Adrenal gland (tissue), 12 donors: ENCODE data around the gene MTUS2. TPM values are rescaled to one million over a fixed set of nuclear protein-coding genes. Genes with fewer than 3 reads are reported as not detected.

Source experiments
- DNase-seq, 7 donors: peaks; one replicate each; pipeline ENCODE4 v3.0.0-alpha.2; 2019 to 2020
- H3K27ac ChIP-seq, 5 donors: fragments of 200-600 bp; sonication (generic) in 4 of 5; 1 replicate in 3 of 5; 2 replicates in 2 of 5; pipeline versions ENCODE4 v1.5.1 to v1.8.0; 2016 to 2020; ENCODE audit warnings: mild to moderate bottlenecking in 1 of 5
- H3K27me3 ChIP-seq: fragments of 200-600 bp; 2 replicates; pipeline ENCODE4 v1.8.0; 2021
- H3K36me3 ChIP-seq, 2 donors: fragments of 200-600 bp; replicated peaks in 1 of 2; 1 replicate in 1 of 2; 2 replicates in 1 of 2; pipeline versions ENCODE4 v1.5.1 to v1.8.0; 2018 to 2022
- H3K4me1 ChIP-seq, 2 donors: fragments of 200-600 bp; replicated peaks in 1 of 2; 1 replicate in 1 of 2; 2 replicates in 1 of 2; pipeline versions ENCODE4 v1.5.1 to v1.8.0; 2018 to 2021
- H3K4me3 ChIP-seq, 4 donors: fragments of 200-600 bp; sonication (generic) in 3 of 4; one replicate each; pipeline ENCODE4 v1.5.1; 2016 to 2018
- H3K9me3 ChIP-seq, 3 donors: fragments of 200-600 bp; sonication (generic) in 1 of 3; replicated peaks in 1 of 3; 1 replicate in 2 of 3; 2 replicates in 1 of 3; pipeline versions ENCODE4 v1.5.1 to v1.8.0; 2016 to 2021
- CTCF ChIP-seq, 6 experiments: fragments of 450-650 bp in 4 of 6; fragments of 200-600 bp in 2 of 6; sonication (generic) in 1 of 6; IDR thresholded peaks; 1 replicate in 5 of 6; 2 replicates in 1 of 6; pipeline versions ENCODE4 v1.5.1 to v1.8.0; 2016 to 2021; ENCODE audit warnings: antibody characterized with exemption in 6 of 6, mild to moderate bottlenecking in 2 of 6, moderate library complexity in 1 of 6
- POLR2A ChIP-seq, 2 donors: fragments of 450-650 bp; IDR thresholded peaks; one replicate each; pipeline ENCODE4 v1.6.1; 2017; ENCODE audit warnings: antibody characterized with exemption in 2 of 2, mild to moderate bottlenecking in 2 of 2, moderate library complexity in 1 of 2
- WGBS, 4 donors: extraction: QIAGEN DNeasy Blood & Tissue Kit in 2 of 4; methylation state at CpG; one replicate each; pipeline versions ENCODE4 v1.1.5 to v1.1.7; 2013 to 2017; 5-methylcytosine and 5-hydroxymethylcytosine counted together
- intact Hi-C, 2 donors: fragments of 100-400 bp; cut with DNase I; formaldehyde crosslinking; loops; one replicate each; pipeline versions ENCODE4 v1.14.1 to v1.15.0; 2022 to 2023
- polyA plus RNA-seq, 3 donors: library from polyadenylated mRNA; stranded (reverse); fragments of 200-250 nt in 2 of 3; fragments of 350-450 nt in 1 of 3; fragmentation: Illumina TruSeq in 1 of 3; extraction: RNeasy Lipid Tissue Mini Kit (QIAGEN cat#74804) in 1 of 3; gene quantifications; one replicate each; pipeline ENCODE4 v1.2.3, GENCODE V29; 2013 to 2014
- total RNA-seq, 9 donors: library from RNA; depleted of rRNA in 4 of 9; stranded (reverse); fragments of >200 nt in 4 of 9; fragments of 120-200 nt in 1 of 9; fragmentation: NEBNext Ultra II Directional in 1 of 9; extraction: Animal tissue kit (Norgen Biotek cat#: 25700) in 1 of 9; gene quantifications; one replicate each; pipeline versions ENCODE4 v1.1.0 to v1.2.4, GENCODE V29; 2013 to 2023
- donor health status: healthy with polysubstance abuse.
- donor health status: Bipolar disorder and iron deficiency.
- donor health status: DM: yes; HTN: yes; CAD: no.
- donor health status: DM: no; HTN: no; CAD: no.
- donor health status: DM: no; HTN: no; CAD: no.
- donor health status: DM: yes; HTN: yes; CAD: no.

MTUS2 gene
- total and polyA plus RNA-seq, 12 donors, result 0.07 to 0.24 (median 0.14) TPM; not detected in 5

GRCh38 chr13:29511106-29511796, 691.1 kb downstream of the MTUS2 start:
- Histone ChIP-seq H3K27ac (no peak overlapping the region), H3K27me3 (no peaks in the 10 kb centered on the region), H3K9me3 (no peaks in the 10 kb centered on the region), H3K4me1 (peaks cover 0 to 4% of the 10 kb centered on the region in 2 donors), H3K4me3 (no peak overlapping the region), H3K36me3 (no peaks in the 10 kb centered on the region)
- intact Hi-C loops, result loop anchor here in 1 of 2 donors (5.0 kb wide), 1 partner anchor 196 kb away; no protein-coding TSS in a partner anchor
- no peak for DNase-seq
- WGBS, 4 donors, result 93 to 95% (median 95%) methylated on average over 9 to 12 of the region's 12 CpGs
- TF ChIP-seq CTCF (IDR thresholded peaks at IDR 0.05) (no peak), POLR2A (IDR thresholded peaks at IDR 0.05) (no peak)

- no peak overlapping the region for H3K27ac ChIP-seq
- no peaks in the 10 kb centered on the region for H3K36me3 ChIP-seq
- 84 to 93% (median 89%) methylated on average over 6 to 8 of the region's 8 CpGs for WGBS, 4 donors
- H3K9me3 ChIP-seq, result no peaks in the 10 kb centered on the region
- intact Hi-C loops, result loop anchor here in 1 of 2 donors (5.0 kb wide), 1 partner anchor 195 kb away; no protein-coding TSS in a partner anchor
- TF ChIP-seq CTCF (IDR thresholded peaks at IDR 0.05), result no peak
- H3K4me3 ChIP-seq, result no peak overlapping the region
- peaks cover 0 to 4% of the 10 kb centered on the region in 2 donors for H3K4me1 ChIP-seq
- no peaks in the 10 kb centered on the region for H3K27me3 ChIP-seq
- DNase-seq, result no peak
Measured at GRCh38 chr13:29511980-29512379, 691.8 kb downstream of the MTUS2 start.

- DNase-seq, result no peak
- Histone ChIP-seq H3K27me3 (no peaks in the 10 kb centered on the region), H3K27ac (no peak overlapping the region), H3K9me3 (no peaks in the 10 kb centered on the region), H3K4me1 (peaks cover 0 to 4% of the 10 kb centered on the region in 2 donors), H3K36me3 (no peaks in the 10 kb centered on the region), H3K4me3 (no peak overlapping the region)
- TF ChIP-seq CTCF (IDR thresholded peaks at IDR 0.05), result no peak
- no peak for TF ChIP-seq POLR2A (IDR thresholded peaks at IDR 0.05)
- WGBS, 4 donors, result 89 to 96% (median 94%) methylated on average over 17 to 24 of the region's 24 CpGs
- intact Hi-C loops, result loop anchor here in 1 of 2 donors (5.0 kb wide), 1 partner anchor 194 kb away; no protein-coding TSS in a partner anchor
Measured at GRCh38 chr13:29513002-29513980, 693.2 kb downstream of the MTUS2 start.
